ENCODE measurements around the gene OCA2. TPM values are rescaled to one million over a fixed set of nuclear protein-coding genes. Genes with fewer than 3 reads are reported as not detected.

The OCA2 gene
- total RNA-seq, 1 donor from 2014 or later = 2.8 TPM

DNA sequence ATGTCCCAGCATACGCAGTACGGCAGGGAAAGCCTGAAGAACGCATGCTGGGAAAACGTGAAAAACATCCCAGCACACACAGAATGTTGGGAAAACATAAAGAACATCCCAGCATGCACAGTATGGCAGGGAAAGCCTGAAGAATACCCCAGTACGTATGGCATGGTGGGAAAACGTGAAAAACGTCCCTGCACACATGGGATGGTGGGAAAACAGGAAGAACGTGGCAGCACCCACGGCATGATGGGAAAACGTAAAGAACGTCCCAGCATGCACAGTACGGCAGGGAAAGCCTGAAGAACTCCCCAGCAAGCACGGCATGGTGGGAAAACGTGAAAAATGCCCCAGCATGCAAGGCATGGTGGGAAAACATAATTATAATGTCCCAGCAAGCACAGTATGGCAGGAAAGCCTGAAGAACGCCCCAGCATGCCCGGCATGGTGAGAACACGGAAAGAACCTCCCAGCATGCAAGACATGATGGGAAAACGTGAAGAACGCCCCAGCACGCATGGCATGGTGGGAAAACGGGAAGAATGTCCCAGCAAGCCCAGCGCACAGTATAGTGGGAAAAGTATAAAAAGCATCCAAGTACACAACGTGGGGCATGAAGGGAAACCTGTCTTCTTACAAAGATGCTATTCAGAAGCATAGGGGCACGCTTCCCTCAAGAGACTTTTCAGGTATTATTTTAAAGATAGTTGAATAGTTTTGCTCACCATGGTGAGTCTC lies 128.3 kb downstream of the OCA2 start:
- Mint-ChIP-seq H3K27me3 (no peaks in the 10 kb centered on the region), H3K36me3 (no peaks in the 10 kb centered on the region), H3K4me3 (no peak overlapping the region), H3K27ac (no peak overlapping the region), H3K4me1 (ENCODE audit: unreplicated experiment) (no peaks in the 10 kb centered on the region), H3K9me3 (peaks cover 13% of the 10 kb centered on the region)
- TF ChIP-seq, protein P1, sequence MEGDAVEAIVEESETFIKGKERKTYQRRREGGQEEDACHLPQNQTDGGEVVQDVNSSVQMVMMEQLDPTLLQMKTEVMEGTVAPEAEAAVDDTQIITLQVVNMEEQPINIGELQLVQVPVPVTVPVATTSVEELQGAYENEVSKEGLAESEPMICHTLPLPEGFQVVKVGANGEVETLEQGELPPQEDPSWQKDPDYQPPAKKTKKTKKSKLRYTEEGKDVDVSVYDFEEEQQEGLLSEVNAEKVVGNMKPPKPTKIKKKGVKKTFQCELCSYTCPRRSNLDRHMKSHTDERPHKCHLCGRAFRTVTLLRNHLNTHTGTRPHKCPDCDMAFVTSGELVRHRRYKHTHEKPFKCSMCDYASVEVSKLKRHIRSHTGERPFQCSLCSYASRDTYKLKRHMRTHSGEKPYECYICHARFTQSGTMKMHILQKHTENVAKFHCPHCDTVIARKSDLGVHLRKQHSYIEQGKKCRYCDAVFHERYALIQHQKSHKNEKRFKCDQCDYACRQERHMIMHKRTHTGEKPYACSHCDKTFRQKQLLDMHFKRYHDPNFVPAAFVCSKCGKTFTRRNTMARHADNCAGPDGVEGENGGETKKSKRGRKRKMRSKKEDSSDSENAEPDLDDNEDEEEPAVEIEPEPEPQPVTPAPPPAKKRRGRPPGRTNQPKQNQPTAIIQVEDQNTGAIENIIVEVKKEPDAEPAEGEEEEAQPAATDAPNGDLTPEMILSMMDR (conservative IDR thresholded peaks at IDR 0.05) = no peak
- DNase-seq (ENCODE audit: extremely low spot score, unreplicated experiment) = no peak

DNA sequence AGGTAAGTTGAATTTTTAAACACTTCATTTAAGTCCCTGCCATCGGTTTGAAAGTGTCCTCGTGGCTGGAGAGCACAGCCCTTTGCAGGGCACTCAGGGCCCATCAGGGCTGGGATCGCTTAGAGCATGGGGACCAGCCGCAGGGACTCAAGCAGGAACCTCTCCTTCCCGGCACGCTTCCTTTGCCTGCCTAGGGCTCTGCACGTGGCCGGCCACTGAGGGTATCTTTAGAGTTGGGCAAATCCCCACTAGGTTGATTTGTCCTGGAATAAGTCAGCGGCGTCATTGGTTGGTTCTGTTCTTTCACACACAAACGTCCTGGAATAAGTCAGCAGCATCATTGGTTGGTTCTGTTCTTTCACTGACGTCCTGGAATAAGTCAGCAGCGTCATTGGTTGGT lies 131.6 kb downstream of the OCA2 start:
- Mint-ChIP-seq H3K36me3 (no peaks in the 10 kb centered on the region), H3K4me3 (no peak overlapping the region), H3K4me1 (ENCODE audit: unreplicated experiment) (no peaks in the 10 kb centered on the region), H3K9me3 (peaks cover 5% of the 10 kb centered on the region), H3K27ac (no peak overlapping the region), H3K27me3 (no peaks in the 10 kb centered on the region)
- DNase-seq (ENCODE audit: extremely low spot score, unreplicated experiment) = no peak
- TF ChIP-seq, protein P1 (conservative IDR thresholded peaks at IDR 0.05) = no peak

DNA sequence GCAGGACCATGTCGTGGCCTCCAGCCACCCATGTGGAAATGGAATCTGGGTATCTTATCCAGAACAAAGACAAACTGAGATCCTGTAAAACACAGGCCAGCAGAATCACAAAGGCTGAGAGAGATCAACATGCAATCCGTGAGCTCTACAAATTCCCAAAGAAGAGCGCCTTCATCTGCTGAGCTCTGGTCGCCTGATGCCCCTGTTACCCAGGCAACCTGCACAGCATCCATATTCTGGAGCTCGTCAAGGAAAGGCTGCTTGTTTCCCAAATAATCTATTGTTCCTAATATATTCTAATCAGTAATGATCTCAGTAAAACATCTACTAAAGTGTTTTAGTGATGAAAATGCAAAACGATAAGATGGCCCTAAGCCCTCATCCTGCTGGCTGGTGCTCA lies 133.6 kb downstream of the OCA2 start:
- Mint-ChIP-seq H3K27ac (no peak overlapping the region), H3K36me3 (no peaks in the 10 kb centered on the region), H3K9me3 (no peaks in the 10 kb centered on the region), H3K4me1 (ENCODE audit: unreplicated experiment) (no peaks in the 10 kb centered on the region), H3K27me3 (no peaks in the 10 kb centered on the region), H3K4me3 (no peak overlapping the region)
- TF ChIP-seq, protein P1 (conservative IDR thresholded peaks at IDR 0.05) = no peak
- DNase-seq (ENCODE audit: extremely low spot score, unreplicated experiment) = no peak

DNA sequence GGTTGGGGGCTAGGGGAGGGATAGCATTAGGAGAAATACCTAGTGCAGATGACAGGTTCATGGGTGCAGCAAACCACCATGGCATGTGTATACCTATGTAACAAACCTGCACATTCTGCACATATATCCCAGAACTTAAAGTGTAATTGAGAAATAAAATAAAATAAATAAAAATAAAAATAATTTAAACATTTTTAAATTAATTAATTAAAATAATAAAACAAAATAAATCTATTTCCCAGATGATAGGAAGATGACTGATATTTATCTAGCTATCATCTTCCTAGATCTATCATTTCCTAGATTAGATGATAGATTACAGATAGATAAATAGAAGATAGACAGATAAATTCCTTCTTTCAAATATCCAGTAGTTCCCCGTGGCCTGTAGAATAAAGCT lies 137.3 kb downstream of the OCA2 start:
- DNase-seq (ENCODE audit: extremely low spot score, unreplicated experiment) = no peak
- peaks cover 8% of the 10 kb centered on the region for H3K27me3 Mint-ChIP-seq
- no peaks in the 10 kb centered on the region for H3K4me1 Mint-ChIP-seq (ENCODE audit: unreplicated experiment)
- no peak overlapping the region for H3K27ac Mint-ChIP-seq
- H3K4me3 Mint-ChIP-seq = no peak overlapping the region
- H3K36me3 Mint-ChIP-seq = no peaks in the 10 kb centered on the region
- TF ChIP-seq, protein P1 (conservative IDR thresholded peaks at IDR 0.05) = no peak
- H3K9me3 Mint-ChIP-seq = no peaks in the 10 kb centered on the region

DNA sequence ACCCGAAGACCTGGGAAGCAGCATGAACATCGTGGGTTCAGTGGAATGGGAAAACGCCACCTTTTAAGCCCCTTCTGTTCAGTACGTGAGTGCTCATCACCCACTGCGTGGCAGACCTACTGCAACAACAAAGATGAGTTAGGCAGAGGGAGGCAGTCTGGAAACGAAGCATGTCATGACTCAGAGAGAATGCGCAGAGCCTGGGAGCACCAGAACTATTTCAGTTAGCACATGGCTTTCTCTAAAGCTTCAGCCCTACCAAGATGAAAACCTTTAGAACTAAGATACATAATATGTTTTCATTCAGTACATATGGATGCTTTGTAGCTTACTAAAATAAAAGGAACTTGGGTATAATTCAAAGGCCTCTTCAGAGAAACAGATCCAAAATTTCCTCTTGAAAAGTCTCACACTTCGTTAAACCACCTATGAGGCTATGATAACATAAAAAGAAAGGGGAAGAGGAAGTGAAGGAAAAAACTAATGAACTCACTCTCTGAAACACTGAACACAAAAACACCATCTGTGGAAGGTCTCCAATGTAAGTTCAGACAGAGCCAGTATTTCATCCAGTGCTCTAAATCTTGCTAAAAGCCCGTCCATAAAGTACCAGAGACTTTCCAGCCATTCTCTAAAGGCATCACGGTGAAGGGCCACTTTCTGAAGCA lies 140.1 kb downstream of the OCA2 start:
- H3K27me3 Mint-ChIP-seq = peaks cover 13% of the 10 kb centered on the region
- TF ChIP-seq, protein P1 (conservative IDR thresholded peaks at IDR 0.05) = no peak
- H3K27ac Mint-ChIP-seq = no peak overlapping the region
- H3K36me3 Mint-ChIP-seq = no peaks in the 10 kb centered on the region
- no peak overlapping the region for H3K4me3 Mint-ChIP-seq
- H3K9me3 Mint-ChIP-seq = no peaks in the 10 kb centered on the region
- no peak for DNase-seq (ENCODE audit: extremely low spot score, unreplicated experiment)
- H3K4me1 Mint-ChIP-seq (ENCODE audit: unreplicated experiment) = peaks cover 5% of the 10 kb centered on the region

All from type B pancreatic cell (in vitro differentiated cells).